H1 (cell line): ENCODE data around the gene SHQ1. TPM values are rescaled to one million over a fixed set of nuclear protein-coding genes. Genes with fewer than 3 reads are reported as not detected.

Experiments
- CTCF ChIA-PET: fragments of 300-600 bp; sonication (Branson Sonifier 250); formaldehyde crosslinking; loops from one replicate; lab custom pipeline; 2021; ENCODE audit not compliant: partially characterized antibody; lab: Charles Lee
- POLR2A ChIA-PET: fragments of 300-600 bp; sonication (Branson Sonifier 250); formaldehyde crosslinking; loops from one replicate; lab custom pipeline; 2021; ENCODE audit warnings: inconsistent platforms; ENCODE audit not compliant: partially characterized antibody; lab: Charles Lee
- DNase-seq, 2 experiments: peaks; one replicate each; pipeline versions ENCODE4 v3.0.0 to v3.0.0-alpha.2; 2010 to 2022; ENCODE audit warnings: low spot score in 2 of 2, low read depth in 1 of 2, mixed read lengths in 1 of 2
- FAIRE-seq: peaks from 2 replicates; lab custom pipeline; 2011; peaks lifted over from hg19 to GRCh38; lab: Jason Lieb, UNC
- H2AFZ ChIP-seq: 2 replicates; pipeline ENCODE4 v1.8.1; 2012; ENCODE audit warnings: low read length, inconsistent platforms
- H2AK5ac ChIP-seq: 2 replicates; pipeline ENCODE4 v1.6.1; 2013; ENCODE audit warnings: low read depth, low read length
- H2BK120ac ChIP-seq: replicated peaks from 2 replicates; pipeline ENCODE3; 2013; ENCODE audit warnings: low read depth, low read length, inconsistent platforms
- H2BK12ac ChIP-seq: 2 replicates; pipeline ENCODE4 v1.6.1; 2013; ENCODE audit warnings: low read depth, low read length
- H2BK15ac ChIP-seq: 2 replicates; pipeline ENCODE4 v1.6.1; 2013; ENCODE audit warnings: low read length
- H2BK20ac ChIP-seq: 2 replicates; pipeline ENCODE4 v1.6.1; 2013; ENCODE audit warnings: low read length
- H2BK5ac ChIP-seq: 2 replicates; pipeline ENCODE4 v1.6.1; 2013; ENCODE audit warnings: low read depth, low read length
- H3K14ac ChIP-seq: 2 replicates; pipeline ENCODE4 v1.6.1; 2013; ENCODE audit warnings: inconsistent platforms; ENCODE audit not compliant: insufficient read length
- H3K18ac ChIP-seq: 2 replicates; pipeline ENCODE4 v1.6.1; 2013; ENCODE audit warnings: low read length; ENCODE audit errors: extremely low read depth
- H3K23ac ChIP-seq: 2 replicates; pipeline ENCODE4 v1.6.1; 2013; ENCODE audit warnings: inconsistent platforms; ENCODE audit not compliant: insufficient read length
- H3K23me2 ChIP-seq: 2 replicates; pipeline ENCODE4 v1.6.1; 2013; ENCODE audit warnings: low read depth, low read length
- H3K27ac ChIP-seq: 2 replicates; pipeline ENCODE4 v1.6.1; 2011; ENCODE audit warnings: low read depth, low read length, inconsistent platforms
- H3K27me3 ChIP-seq, 4 experiments: replicated peaks in 1 of 4; 1 replicate in 1 of 4; 2 replicates in 3 of 4; pipeline versions ENCODE4 v1.6.1 to v1.8.1; 2011 to 2013; ENCODE audit warnings: low read length in 3 of 4, mild to moderate bottlenecking in 3 of 4, inconsistent platforms in 2 of 4, mixed read lengths in 2 of 4, moderate library complexity in 1 of 4; ENCODE audit not compliant: control insufficient read depth in 3 of 4, insufficient read depth in 3 of 4; ENCODE audit errors: extremely low read depth in 1 of 4
- H3K36me3 ChIP-seq, 4 experiments: 2 replicates each; pipeline versions ENCODE4 v1.6.1 to v1.8.1; 2011 to 2013; ENCODE audit warnings: mild to moderate bottlenecking in 4 of 4, low read length in 3 of 4, moderate library complexity in 2 of 4, control low read depth in 1 of 4, inconsistent platforms in 1 of 4; ENCODE audit not compliant: insufficient read depth in 4 of 4, control insufficient read depth in 2 of 4
- H3K4ac ChIP-seq: replicated peaks from 2 replicates; pipeline ENCODE3; 2013; ENCODE audit warnings: low read length, low read depth, mixed read lengths, inconsistent platforms; ENCODE audit not compliant: insufficient read length
- H3K4me1 ChIP-seq, 4 experiments: replicated peaks in 1 of 4; 1 replicate in 1 of 4; 2 replicates in 3 of 4; pipeline versions ENCODE4 v1.6.1 to v1.8.1; 2011 to 2013; ENCODE audit warnings: low read length in 3 of 4, inconsistent platforms in 2 of 4, mixed read lengths in 1 of 4; ENCODE audit not compliant: insufficient read depth in 4 of 4, control insufficient read depth in 3 of 4
- H3K4me2 ChIP-seq, 2 experiments: 2 replicates each; pipeline versions ENCODE4 v1.6.1 to v1.8.1; 2011 to 2013; ENCODE audit warnings: low read depth in 2 of 2, low read length in 2 of 2, control low read depth in 1 of 2, inconsistent platforms in 1 of 2, mild to moderate bottlenecking in 1 of 2; ENCODE audit not compliant: insufficient read depth in 1 of 2
- H3K4me3 ChIP-seq, 4 experiments: fragments of 200-600, 300-600 bp in 1 of 4; sonication (generic), shearing (Covaris generic), sonication (Bioruptor Twin) in 1 of 4; 2 replicates each; pipeline versions ENCODE4 v1.5.1 to v1.8.1; 2011 to 2016; ENCODE audit warnings: low read length in 4 of 4, low read depth in 3 of 4, control low read depth in 2 of 4, inconsistent platforms in 2 of 4, mild to moderate bottlenecking in 2 of 4, mixed read lengths in 1 of 4, moderate library complexity in 1 of 4; ENCODE audit not compliant: insufficient read depth in 2 of 4; ENCODE audit errors: extremely low read depth in 1 of 4
- H3K56ac ChIP-seq: replicated peaks from 2 replicates; pipeline ENCODE3; 2013; ENCODE audit warnings: low read depth, mild to moderate bottlenecking, mixed read lengths, low read length, inconsistent platforms; ENCODE audit not compliant: insufficient read length
- H3K79me1 ChIP-seq: 2 replicates; pipeline ENCODE4 v1.6.1; 2013; ENCODE audit warnings: low read depth, low read length, control low read depth
- H3K79me2 ChIP-seq, 2 experiments: 2 replicates each; pipeline versions ENCODE4 v1.6.1 to v1.8.1; 2012 to 2013; ENCODE audit warnings: low read length in 2 of 2, mild to moderate bottlenecking in 2 of 2, inconsistent platforms in 1 of 2; ENCODE audit not compliant: insufficient read depth in 2 of 2, control insufficient read depth in 1 of 2
- H3K9ac ChIP-seq, 4 experiments: replicated peaks in 1 of 4; 1 replicate in 1 of 4; 2 replicates in 3 of 4; pipeline versions ENCODE4 v1.6.1 to v1.8.1; 2011 to 2013; ENCODE audit warnings: low read depth in 3 of 4, low read length in 3 of 4, control low read depth in 2 of 4, mild to moderate bottlenecking in 2 of 4, moderate library complexity in 2 of 4, inconsistent platforms in 1 of 4; ENCODE audit errors: extremely low read depth in 1 of 4
- H3K9me3 ChIP-seq, 2 experiments: 2 replicates each; pipeline versions ENCODE4 v1.6.1 to v1.8.1; 2012 to 2013; ENCODE audit warnings: mild to moderate bottlenecking in 2 of 2, moderate library complexity in 2 of 2, control low read depth in 1 of 2, inconsistent platforms in 1 of 2, low read depth in 1 of 2, low read length in 1 of 2, mixed read lengths in 1 of 2; ENCODE audit not compliant: insufficient read depth in 2 of 2
- H4K20me1 ChIP-seq, 2 experiments: replicated peaks in 1 of 2; 2 replicates each; pipeline versions ENCODE3 to v1.8.1; 2011 to 2013; ENCODE audit warnings: inconsistent platforms in 2 of 2, low read length in 2 of 2, mild to moderate bottlenecking in 1 of 2; ENCODE audit not compliant: insufficient read depth in 2 of 2, control insufficient read depth in 1 of 2
- H4K5ac ChIP-seq: 2 replicates; pipeline ENCODE4 v1.6.1; 2013; ENCODE audit warnings: low read length, low read depth, mixed read lengths, inconsistent platforms; ENCODE audit not compliant: insufficient read length
- H4K8ac ChIP-seq: 2 replicates; pipeline ENCODE4 v1.8.0; 2013; ENCODE audit warnings: mild to moderate bottlenecking, moderate library complexity, low read length, inconsistent platforms; ENCODE audit not compliant: insufficient read depth; ENCODE audit errors: extremely low read depth
- H4K91ac ChIP-seq: replicated peaks from 2 replicates; pipeline ENCODE3; 2013; ENCODE audit warnings: low read length, mixed read lengths, inconsistent platforms; ENCODE audit not compliant: insufficient read length
- CBX5 ChIP-seq: fragments of 300-800, 300-1000 bp; sonication (generic); IDR thresholded peaks from 2 replicates; pipeline ENCODE4 v1.7.1; 2016; ENCODE audit warnings: antibody characterized with exemption, low read length, low read depth
- CEBPB ChIP-seq: IDR thresholded peaks from 2 replicates; pipeline ENCODE4 v1.6.1; 2012; ENCODE audit warnings: low read depth, low read length
- CHD1 ChIP-seq: IDR thresholded peaks from 2 replicates; pipeline ENCODE4 v1.6.1; 2012; ENCODE audit warnings: low read depth, low read length, improper control_type of control experiment
- CREB1 ChIP-seq: IDR thresholded peaks from 2 replicates; pipeline ENCODE4 v1.6.1; 2012; ENCODE audit warnings: inconsistent platforms
- WGBS, 2 experiments: shearing (Covaris generic) in 1 of 2; methylation state at CpG; one replicate each; pipeline versions ENCODE4 v1.1.6 to v1.1.7; 2013 to 2015; ENCODE audit warnings: low lambda C conversion rate in 2 of 2, mixed read lengths in 2 of 2, inconsistent platforms in 1 of 2, low coverage in 1 of 2, missing lambda C conversion rate in 1 of 2; ENCODE audit not compliant: insufficient replicate concordance in 2 of 2, insufficient coverage in 1 of 2, insufficient read length in 1 of 2; ENCODE audit errors: extremely low coverage in 1 of 2, missing lambda C conversion rate in 1 of 2; 5-methylcytosine and 5-hydroxymethylcytosine counted together
- polyA plus RNA-seq, 7 experiments: library from polyadenylated mRNA; depleted of rRNA in 3 of 7; stranded (reverse) in 5 of 7; unstranded in 2 of 7; fragments of >200 nt in 5 of 7; fragments of 200-250 nt in 2 of 7; gene quantifications; 1 replicate in 5 of 7; 2 replicates in 1 of 7; 4 replicates in 1 of 7; pipeline versions ENCODE4 v1.2.1 to v1.2.3, GENCODE V29; 2011 to 2013; ENCODE audit warnings: missing spikeins in 2 of 7, mixed read lengths in 2 of 7
- total RNA-seq: library from RNA; stranded (reverse); fragmentation: NEBNext Ultra II Directional; extraction: Animal tissue kit (Norgen Biotek cat#: 25700); gene quantifications from 2 replicates; pipeline ENCODE4 v1.2.1, GENCODE V29; 2021

The SHQ1 gene
- total and polyA plus RNA-seq, 2 of the 8 experiments (the other 6 are each of a cell fraction or from before 2014, with no cell fraction given), result 10.7 to 34.4 TPM

DNA sequence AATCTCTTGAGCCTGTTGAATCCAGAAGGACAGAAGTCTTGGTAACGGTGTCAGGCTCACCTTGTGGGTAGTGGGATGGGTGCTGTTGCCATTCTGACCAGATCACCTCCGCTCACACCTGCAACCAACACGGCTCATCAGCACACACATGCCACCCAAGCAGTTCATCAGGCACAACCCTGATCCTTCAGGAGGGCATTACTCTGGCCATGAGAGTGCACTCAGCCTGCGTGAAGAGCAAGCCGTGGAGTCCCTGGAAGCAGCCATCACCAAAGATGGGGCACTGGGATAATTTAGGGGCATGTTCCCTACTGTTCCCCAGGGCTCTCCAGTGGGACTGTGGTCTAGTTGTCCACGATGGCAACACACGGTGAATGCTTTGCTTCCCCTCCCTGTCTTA, 120.5 kb downstream of the SHQ1 start:
- Histone ChIP-seq H3K4me3 (no peak overlapping the region), H4K5ac (no peak overlapping the region), H3K79me1 (no peaks in the 10 kb centered on the region), H3K4me1 (no peaks in the 10 kb centered on the region; a peak in 1 of 7 replicates), H4K91ac (no peak overlapping the region), H2AK5ac (0 out of 2 replicates have a peak overlapping the region, but pooled peaks have one; percentile 2), H3K27me3 (no peaks in the 10 kb centered on the region), H2BK120ac (no peak overlapping the region), H2BK12ac (no peak overlapping the region), H3K9ac (no peak overlapping the region), H3K36me3 (no peaks in the 10 kb centered on the region), H3K18ac (0 out of 2 replicates have a peak overlapping the region, but pooled peaks have one; percentile 51), H3K56ac (no peak overlapping the region), H2BK5ac (no peak overlapping the region), H3K9me3 (peaks cover 0 to 4% of the 10 kb centered on the region in 2 experiments; a peak in 2 of 4 replicates), H3K27ac (no peak overlapping the region), H2BK15ac (no peak overlapping the region), H3K23me2 (no peaks in the 10 kb centered on the region), H3K4ac (no peak overlapping the region), H2AFZ (no peak overlapping the region), H3K4me2 (no peak overlapping the region), H4K8ac (no peak overlapping the region), H4K20me1 (no peaks in the 10 kb centered on the region), H3K23ac (no peak overlapping the region), H2BK20ac (peak overlapping the region; percentile 2; the same call in 1 of the 2 replicates), H3K14ac (no peak overlapping the region), H3K79me2 (no peaks in the 10 kb centered on the region)
- CTCF ChIA-PET, result interaction anchor here (0.7 kb wide), 1 partner anchor 21 kb away, joined by 3 read pairs; no protein-coding TSS in a partner anchor
- DNase-seq (no peak), FAIRE-seq (no peak)
- 91% methylated on average over 7 of the region's 7 CpGs; no CpG with 5 or more reads in 1 of the 2 experiments for WGBS, 2 experiments
- POLR2A ChIA-PET, result no interaction called here
- no peak for TF ChIP-seq CHD1
- no peak for TF ChIP-seq CREB1
- TF ChIP-seq CEBPB, result no peak
- no peak for TF ChIP-seq CBX5
